Lower leg skin (tissue), 3 donors: Measurements from ENCODE around the gene TXN.

Source experiments
- CTCF ChIP-seq, 3 donors: fragments of 450-650 bp; IDR thresholded peaks; one replicate each; pipeline ENCODE4 v1.5.1; 2016; ENCODE audit warnings: antibody characterized with exemption in 3 of 3, mild to moderate bottlenecking in 3 of 3, moderate library complexity in 2 of 3
- POLR2A ChIP-seq, 2 donors: fragments of 450-650 bp; IDR thresholded peaks; one replicate each; pipeline ENCODE4 v1.6.1; 2016 to 2017; ENCODE audit warnings: antibody characterized with exemption in 2 of 2, mild to moderate bottlenecking in 1 of 2, moderate library complexity in 1 of 2

- TF ChIP-seq CTCF (IDR thresholded peaks at IDR 0.05) (no peak), POLR2A (IDR thresholded peaks at IDR 0.05) (no peak)
Measured at GRCh38 chr9:110254500-110254899, 1.8 kb downstream of the TXN start.
